GM10248 (cell line): Measurements from ENCODE around the gene RAB17.

ENCODE experiments used
- CTCF ChIA-PET: fragments of 300-600 bp; sonication (Branson Sonifier 250); formaldehyde crosslinking; extraction: SDS; loops from one replicate; lab custom pipeline; 2021; ENCODE audit warnings: antibody characterized with exemption; lab: Yijun Ruan, JAX
- POLR2A ChIA-PET: fragments of 350-650 bp; sonication (Branson Sonifier 250); formaldehyde crosslinking; extraction: SDS; loops from one replicate; lab custom pipeline; 2020; ENCODE audit warnings: antibody characterized with exemption; lab: Yijun Ruan, JAX
- DNase-seq: peaks from one replicate; pipeline ENCODE4 v3.0.0; 2012; ENCODE audit errors: extremely low spot score
- TF ChIP-seq, protein P1 (sequence below): IDR thresholded peaks from 2 replicates; pipeline ENCODE4 v1.5.1; 2012; ENCODE audit warnings: mild to moderate bottlenecking, low read depth; ENCODE audit errors: extremely low read depth, missing control alignments, control extremely low read depth

The RAB17 gene

GRCh38 chr2:237568121-237568660, 22.3 kb downstream of the RAB17 start:
- CTCF ChIA-PET: interaction anchor here (0.9 to 3.6 kb wide), 2 partner anchors 10 to 55 kb away, joined by 3 to 17 read pairs; no protein-coding TSS in a partner anchor
- POLR2A ChIA-PET: no interaction called here
- DNase-seq: no peak
- TF ChIP-seq, protein P1, sequence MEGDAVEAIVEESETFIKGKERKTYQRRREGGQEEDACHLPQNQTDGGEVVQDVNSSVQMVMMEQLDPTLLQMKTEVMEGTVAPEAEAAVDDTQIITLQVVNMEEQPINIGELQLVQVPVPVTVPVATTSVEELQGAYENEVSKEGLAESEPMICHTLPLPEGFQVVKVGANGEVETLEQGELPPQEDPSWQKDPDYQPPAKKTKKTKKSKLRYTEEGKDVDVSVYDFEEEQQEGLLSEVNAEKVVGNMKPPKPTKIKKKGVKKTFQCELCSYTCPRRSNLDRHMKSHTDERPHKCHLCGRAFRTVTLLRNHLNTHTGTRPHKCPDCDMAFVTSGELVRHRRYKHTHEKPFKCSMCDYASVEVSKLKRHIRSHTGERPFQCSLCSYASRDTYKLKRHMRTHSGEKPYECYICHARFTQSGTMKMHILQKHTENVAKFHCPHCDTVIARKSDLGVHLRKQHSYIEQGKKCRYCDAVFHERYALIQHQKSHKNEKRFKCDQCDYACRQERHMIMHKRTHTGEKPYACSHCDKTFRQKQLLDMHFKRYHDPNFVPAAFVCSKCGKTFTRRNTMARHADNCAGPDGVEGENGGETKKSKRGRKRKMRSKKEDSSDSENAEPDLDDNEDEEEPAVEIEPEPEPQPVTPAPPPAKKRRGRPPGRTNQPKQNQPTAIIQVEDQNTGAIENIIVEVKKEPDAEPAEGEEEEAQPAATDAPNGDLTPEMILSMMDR: no peak

DNA sequence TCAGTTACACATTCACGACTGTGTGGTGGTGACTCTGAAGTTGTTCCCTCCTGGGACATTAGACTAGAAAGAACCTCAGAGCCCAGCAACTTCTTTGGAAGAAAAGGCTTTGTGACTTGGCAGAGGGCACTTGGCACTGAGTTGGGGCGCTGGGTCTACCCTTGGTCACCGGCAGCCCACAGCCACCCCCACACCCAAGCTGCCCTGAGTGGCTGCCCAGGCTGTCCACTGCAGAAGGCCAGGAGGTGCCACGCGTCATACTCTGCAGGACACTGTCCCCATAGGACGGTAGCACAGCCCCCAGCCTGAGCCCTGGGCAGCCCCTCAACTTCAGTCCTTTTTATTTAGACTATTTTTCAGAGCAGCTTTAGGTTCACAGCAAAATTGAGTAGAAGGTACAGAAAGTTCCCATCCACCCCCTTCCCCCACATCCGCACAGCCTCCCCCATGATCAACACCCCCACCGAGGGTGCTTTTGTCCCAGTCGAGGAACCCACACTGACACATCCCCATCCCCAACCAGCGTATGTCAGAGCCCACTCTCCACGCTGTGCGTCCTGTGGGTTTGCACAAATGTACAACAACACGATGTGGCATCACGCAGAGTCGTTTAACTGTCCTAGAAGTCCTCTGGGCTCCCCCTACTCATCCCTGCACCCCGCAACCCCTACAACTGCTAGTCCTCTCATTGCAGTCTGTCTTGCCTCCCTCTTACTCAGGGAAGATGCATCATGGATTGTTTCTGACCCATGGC, 23.1 kb downstream of the RAB17 start:
- POLR2A ChIA-PET: no interaction called here

GRCh38 chr2:237566401-237567235, 23.9 kb downstream of the RAB17 start, which contains the start of gene PRLH:
PRLH (plus strand) TSS chr2:237566574; CDS start chr2:237566574, 0 bp downstream.
- CTCF ChIA-PET: interaction anchor here (3.6 kb wide), 1 partner anchor 54 kb away, joined by 17 read pairs; no protein-coding TSS in a partner anchor
- POLR2A ChIA-PET: no interaction called here
- no peak for DNase-seq
- TF ChIP-seq, protein P1: no peak

More for the DNA sequence above, 23.1 kb downstream of the RAB17 start:
- no peak for DNase-seq
- TF ChIP-seq, protein P1: no peak
- CTCF ChIA-PET: interaction anchor here (3.6 kb wide), 1 partner anchor 54 kb away, joined by 17 read pairs; no protein-coding TSS in a partner anchor

- POLR2A ChIA-PET: no interaction called here
- CTCF ChIA-PET: interaction anchor here (3.6 kb wide), 1 partner anchor 53 kb away, joined by 17 read pairs; no protein-coding TSS in a partner anchor
- DNase-seq: no peak
- TF ChIP-seq, protein P1: no peak
These were observed 24.6 kb downstream of the RAB17 start for GRCh38 chr2:237565974-237566373.

GRCh38 chr2:237564526-237565131, 25.9 kb downstream of the RAB17 start:
- CTCF ChIA-PET: interaction anchor here (4.6 kb wide), 1 partner anchor 51 kb away, joined by 22 read pairs; no protein-coding TSS in a partner anchor
- POLR2A ChIA-PET: no interaction called here
- TF ChIP-seq, protein P1: no peak
- DNase-seq: no peak
